Activated CD4-positive, alpha-beta memory T cell treated with anti-CD3 and anti-CD28 coated beads for 36 hours (primary cell): Measurements from ENCODE around the gene IQCH. TPM values are rescaled to one million over a fixed set of nuclear protein-coding genes. Genes with fewer than 3 reads are reported as not detected.
"Not testable (repeated sequence)": the region's sequence is repeated elsewhere in the genome, so short reads cannot be mapped to it uniquely, and the experiment has no call there.

ENCODE experiments used
- CTCF ChIA-PET: fragments of 350-600 bp; sonication (Branson Sonifier 250); formaldehyde crosslinking; loops from one replicate; lab custom pipeline; 2021; ENCODE audit warnings: antibody characterized with exemption, inconsistent platforms; lab: Charles Lee
- POLR2A ChIA-PET: fragments of 350-600 bp; sonication (Branson Sonifier 250); formaldehyde crosslinking; loops from one replicate; lab custom pipeline; 2021; ENCODE audit warnings: antibody characterized with exemption; lab: Charles Lee
- DNase-seq: peaks from one replicate; pipeline ENCODE4 v3.0.0-alpha.2; 2020
- H3K27ac Mint-ChIP-seq: one replicate; pipeline ENCODE4 v1.8.0; 2021; ENCODE audit warnings: mixed read lengths
- H3K27me3 Mint-ChIP-seq: one replicate; pipeline ENCODE4 v1.8.0; 2021; ENCODE audit warnings: mixed read lengths
- H3K36me3 Mint-ChIP-seq: one replicate; pipeline ENCODE4 v1.8.0; 2021; ENCODE audit warnings: mixed read lengths
- H3K4me1 Mint-ChIP-seq: one replicate; pipeline ENCODE4 v1.8.0; 2021; ENCODE audit warnings: low read depth, mixed read lengths
- H3K4me3 Mint-ChIP-seq: one replicate; pipeline ENCODE4 v1.8.0; 2021; ENCODE audit warnings: mild to moderate bottlenecking, mixed read lengths
- H3K9me3 Mint-ChIP-seq: one replicate; pipeline ENCODE4 v1.8.0; 2021; ENCODE audit warnings: mixed read lengths
- intact Hi-C: fragments of 100-400 bp; cut with micrococcal nuclease; formaldehyde crosslinking; loops from one replicate; pipeline ENCODE4 v1.15.1; 2023
- total RNA-seq, 2 experiments: library from RNA; stranded (reverse); gene quantifications; one replicate each; pipeline ENCODE4 v1.2.3, GENCODE V29; 2021

The IQCH gene
- total RNA-seq, 2 experiments from 2014 or later, result 1.6 to 2.8 TPM

DNA sequence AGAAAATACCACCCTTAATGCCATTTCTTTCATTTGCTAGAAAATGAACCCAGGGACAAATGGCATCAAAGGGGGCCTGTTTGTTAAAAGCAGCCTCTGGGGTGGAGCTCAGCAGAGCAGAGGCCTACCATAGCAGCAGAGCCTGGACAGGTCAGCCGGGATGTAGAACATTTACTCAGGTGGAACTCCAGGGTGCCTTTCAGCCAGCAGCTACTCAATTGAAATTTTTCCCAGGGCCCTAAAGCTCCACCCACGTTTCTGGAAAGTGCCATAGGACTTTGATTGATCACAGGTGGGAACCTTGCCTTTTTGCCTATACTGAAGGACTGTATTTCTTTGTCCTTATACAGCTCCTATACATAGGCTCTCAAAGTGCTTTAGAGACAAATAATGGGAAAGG, 191.9 kb downstream of the IQCH start:
- no peak overlapping the region for H3K4me3 Mint-ChIP-seq
- POLR2A ChIA-PET, result no interaction called here
- H3K4me1 Mint-ChIP-seq, result no peaks in the 10 kb centered on the region

GRCh38 chr15:67448372-67448771, 193.8 kb downstream of the IQCH start:
- DNase-seq, H3K27me3 Mint-ChIP-seq, intact Hi-C loops, CTCF ChIA-PET, H3K4me1 Mint-ChIP-seq, POLR2A ChIA-PET, H3K36me3 Mint-ChIP-seq, H3K27ac Mint-ChIP-seq, H3K4me3 Mint-ChIP-seq, H3K9me3 Mint-ChIP-seq: not testable (repeated sequence)

More for the DNA sequence above, 191.9 kb downstream of the IQCH start:
- CTCF ChIA-PET, result interaction anchor here (0.6 to 1.0 kb wide), 2 partner anchors 10 to 22 kb away, joined by 4 to 6 read pairs; no protein-coding TSS in a partner anchor
- Mint-ChIP-seq H3K27ac (no peak overlapping the region), H3K9me3 (peaks cover 3% of the 10 kb centered on the region), H3K36me3 (no peaks in the 10 kb centered on the region), H3K27me3 (no peaks in the 10 kb centered on the region)
- DNase-seq, result no peak
- intact Hi-C loops, result no loop called here

DNA sequence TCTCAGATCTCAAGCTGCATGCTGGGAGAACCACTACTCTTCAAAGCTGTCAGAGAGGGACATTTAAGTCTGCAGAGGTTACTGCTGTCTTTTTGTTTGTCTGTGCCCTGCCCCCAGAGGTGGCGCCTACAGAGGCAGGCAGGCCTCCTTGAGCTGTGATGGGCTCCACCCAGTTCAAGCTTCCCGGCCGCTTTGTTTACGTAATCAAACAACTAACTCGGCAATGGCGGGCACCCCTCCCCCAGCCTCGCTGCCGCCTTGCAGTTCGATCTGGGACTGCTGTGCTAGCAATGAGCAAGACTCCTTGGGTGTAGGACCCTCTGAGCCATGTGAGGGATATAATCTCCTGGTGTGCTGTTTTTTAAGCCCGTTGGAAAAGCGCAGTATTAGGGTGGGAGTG, 199.1 kb downstream of the IQCH start:
- H3K4me3 Mint-ChIP-seq, POLR2A ChIA-PET, intact Hi-C loops, CTCF ChIA-PET, H3K4me1 Mint-ChIP-seq, DNase-seq, H3K27me3 Mint-ChIP-seq, H3K36me3 Mint-ChIP-seq, H3K9me3 Mint-ChIP-seq, H3K27ac Mint-ChIP-seq: not testable (repeated sequence)

DNA sequence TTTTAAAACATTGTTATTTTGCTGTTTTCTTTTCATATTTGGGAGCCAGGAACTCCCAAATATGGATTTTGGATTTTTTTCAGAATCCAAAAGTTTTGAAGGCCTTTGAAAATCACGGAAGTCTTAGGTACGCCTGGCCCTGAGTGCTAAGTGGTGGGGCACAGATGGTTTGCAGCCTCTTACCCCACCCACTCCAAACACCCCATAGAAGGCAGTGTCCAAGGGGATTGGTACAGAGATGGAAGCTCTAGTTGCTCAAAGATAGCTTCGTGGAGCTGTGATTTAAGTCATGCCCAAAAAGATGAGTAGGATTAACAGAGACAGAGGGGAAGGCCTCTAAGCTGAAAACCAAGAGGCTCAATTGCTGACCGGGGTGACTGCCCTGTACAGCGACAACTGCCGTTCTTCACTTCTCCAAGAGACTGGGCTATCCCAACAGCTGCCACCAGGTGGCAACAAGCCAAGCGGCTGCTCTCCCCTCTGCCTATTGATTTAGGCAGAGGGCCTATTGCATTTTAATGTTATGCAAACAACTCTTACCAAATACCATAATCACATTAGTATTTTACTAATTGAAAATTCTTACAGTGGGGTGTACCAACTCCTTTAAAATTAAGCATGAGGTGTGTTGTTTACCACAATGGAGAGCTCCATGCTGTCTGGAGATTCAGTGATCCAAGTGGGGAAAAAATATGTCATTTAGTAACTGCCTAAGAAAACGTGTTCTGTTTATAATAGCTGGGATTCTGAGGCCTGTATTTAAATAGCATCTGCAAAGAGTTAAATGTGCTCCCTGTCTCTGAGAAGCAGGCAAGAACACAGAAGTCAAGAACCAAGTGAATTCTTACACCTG, 202.3 kb downstream of the IQCH start:
- no peaks in the 10 kb centered on the region for H3K36me3 Mint-ChIP-seq
- no peaks in the 10 kb centered on the region for H3K9me3 Mint-ChIP-seq
- H3K27me3 Mint-ChIP-seq, result peaks cover 3% of the 10 kb centered on the region
- H3K27ac Mint-ChIP-seq, result no peak overlapping the region
- DNase-seq, result peak; percentile 87
- H3K4me3 Mint-ChIP-seq, result no peak overlapping the region
- CTCF ChIA-PET, result interaction anchor here (0.5 to 6.4 kb wide), 35 partner anchors 9 to 510 kb away, joined by 3 to 104 read pairs (median 4); partner anchors contain the start of gene C15orf61
- intact Hi-C loops, result loop anchor here (1.0 kb wide), 1 partner anchor 379 kb away; no protein-coding TSS in a partner anchor
- peaks cover 2% of the 10 kb centered on the region for H3K4me1 Mint-ChIP-seq
- POLR2A ChIA-PET, result interaction anchor here (1.0 kb wide), 1 partner anchor 10 kb away, joined by 3 read pairs; no protein-coding TSS in a partner anchor

GRCh38 chr15:67458331-67459029, 203.9 kb downstream of the IQCH start:
- no peaks in the 10 kb centered on the region for H3K36me3 Mint-ChIP-seq
- H3K4me3 Mint-ChIP-seq, result no peak overlapping the region
- intact Hi-C loops, result no loop called here
- no peaks in the 10 kb centered on the region for H3K9me3 Mint-ChIP-seq
- DNase-seq, result no peak
- peaks cover 2% of the 10 kb centered on the region for H3K4me1 Mint-ChIP-seq
- peaks cover 3% of the 10 kb centered on the region for H3K27me3 Mint-ChIP-seq
- H3K27ac Mint-ChIP-seq, result no peak overlapping the region
- ChIA-PET CTCF (interaction anchor here (0.6 to 6.4 kb wide), 14 partner anchors 8 to 381 kb away, joined by 3 to 104 read pairs (median 4); partner anchors contain the start of genes C15orf61 and RNU6-1), POLR2A (no interaction called here)

DNA sequence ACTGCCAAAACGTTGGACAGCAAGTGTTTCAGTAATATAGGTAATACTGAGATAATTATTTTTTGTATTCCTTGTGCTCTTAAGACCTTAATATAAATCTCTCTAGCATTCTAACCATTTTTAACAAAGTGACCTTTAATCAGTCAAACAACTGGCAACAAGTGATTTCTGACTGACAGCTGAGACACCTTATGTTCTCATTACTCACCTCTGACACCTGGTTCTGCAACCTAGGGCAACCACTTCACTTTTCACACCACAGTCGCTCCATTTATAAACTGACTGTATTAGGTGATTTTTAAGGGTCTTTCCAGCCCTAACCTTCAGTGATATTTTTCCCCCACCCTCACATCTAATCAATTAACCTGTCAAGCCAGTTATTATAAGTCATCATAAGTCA, 205.9 kb downstream of the IQCH start:
- CTCF ChIA-PET, result interaction anchor here (6.4 kb wide), 1 partner anchor 376 kb away, joined by 104 read pairs; no protein-coding TSS in a partner anchor
- intact Hi-C loops, result no loop called here
- no peak overlapping the region for H3K27ac Mint-ChIP-seq
- DNase-seq, result no peak
- POLR2A ChIA-PET, result no interaction called here
- no peaks in the 10 kb centered on the region for H3K36me3 Mint-ChIP-seq
- no peaks in the 10 kb centered on the region for H3K9me3 Mint-ChIP-seq
- H3K27me3 Mint-ChIP-seq, result peaks cover 3% of the 10 kb centered on the region
- no peak overlapping the region for H3K4me3 Mint-ChIP-seq
- peaks cover 2% of the 10 kb centered on the region for H3K4me1 Mint-ChIP-seq

DNA sequence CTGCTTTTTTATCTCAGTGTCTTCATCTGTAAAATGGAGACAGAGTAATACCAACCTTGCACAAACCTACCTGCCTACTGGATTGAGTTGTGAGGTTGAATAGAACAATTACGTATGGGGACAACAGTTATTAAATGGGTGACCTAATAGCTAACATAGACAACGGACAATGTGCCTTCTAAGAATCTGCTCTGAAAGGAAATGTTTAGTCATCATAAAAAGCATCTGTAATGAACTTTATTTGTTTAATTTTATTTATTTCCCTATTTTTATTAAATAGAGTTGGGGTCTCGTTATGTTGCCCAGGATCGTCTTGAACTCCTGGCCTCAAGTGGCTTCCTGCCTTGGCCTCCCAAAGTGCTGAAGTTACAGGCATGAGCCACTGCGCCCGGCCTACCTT, 207.1 kb downstream of the IQCH start:
- intact Hi-C loops, result no loop called here
- no peak for DNase-seq
- CTCF ChIA-PET, result interaction anchor here (1.9 kb wide), 1 partner anchor 374 kb away, joined by 6 read pairs; no protein-coding TSS in a partner anchor
- Mint-ChIP-seq H3K4me3 (no peak overlapping the region), H3K9me3 (no peaks in the 10 kb centered on the region), H3K36me3 (no peaks in the 10 kb centered on the region), H3K27ac (no peak overlapping the region), H3K27me3 (no peaks in the 10 kb centered on the region), H3K4me1 (peaks cover under 1% of the 10 kb centered on the region)
- POLR2A ChIA-PET, result no interaction called here

GRCh38 chr15:67462875-67463274, 208.3 kb downstream of the IQCH start:
- POLR2A ChIA-PET, result no interaction called here
- Mint-ChIP-seq H3K27me3 (no peaks in the 10 kb centered on the region), H3K9me3 (no peaks in the 10 kb centered on the region), H3K4me3 (no peak overlapping the region), H3K4me1 (no peaks in the 10 kb centered on the region), H3K36me3 (no peaks in the 10 kb centered on the region), H3K27ac (no peak overlapping the region)
- no peak for DNase-seq
- CTCF ChIA-PET, result interaction anchor here (1.9 kb wide), 1 partner anchor 373 kb away, joined by 6 read pairs; no protein-coding TSS in a partner anchor
- intact Hi-C loops, result no loop called here

- no peak for DNase-seq
- no peak overlapping the region for H3K27ac Mint-ChIP-seq
- no peak overlapping the region for H3K4me3 Mint-ChIP-seq
- CTCF ChIA-PET, result interaction anchor here (1.9 kb wide), 1 partner anchor 373 kb away, joined by 6 read pairs; no protein-coding TSS in a partner anchor
- H3K27me3 Mint-ChIP-seq, result no peaks in the 10 kb centered on the region
- POLR2A ChIA-PET, result no interaction called here
- intact Hi-C loops, result no loop called here
- no peaks in the 10 kb centered on the region for H3K36me3 Mint-ChIP-seq
- H3K4me1 Mint-ChIP-seq, result no peaks in the 10 kb centered on the region
- H3K9me3 Mint-ChIP-seq, result no peaks in the 10 kb centered on the region
These were observed 208.9 kb downstream of the IQCH start for GRCh38 chr15:67463488-67463887.

DNA sequence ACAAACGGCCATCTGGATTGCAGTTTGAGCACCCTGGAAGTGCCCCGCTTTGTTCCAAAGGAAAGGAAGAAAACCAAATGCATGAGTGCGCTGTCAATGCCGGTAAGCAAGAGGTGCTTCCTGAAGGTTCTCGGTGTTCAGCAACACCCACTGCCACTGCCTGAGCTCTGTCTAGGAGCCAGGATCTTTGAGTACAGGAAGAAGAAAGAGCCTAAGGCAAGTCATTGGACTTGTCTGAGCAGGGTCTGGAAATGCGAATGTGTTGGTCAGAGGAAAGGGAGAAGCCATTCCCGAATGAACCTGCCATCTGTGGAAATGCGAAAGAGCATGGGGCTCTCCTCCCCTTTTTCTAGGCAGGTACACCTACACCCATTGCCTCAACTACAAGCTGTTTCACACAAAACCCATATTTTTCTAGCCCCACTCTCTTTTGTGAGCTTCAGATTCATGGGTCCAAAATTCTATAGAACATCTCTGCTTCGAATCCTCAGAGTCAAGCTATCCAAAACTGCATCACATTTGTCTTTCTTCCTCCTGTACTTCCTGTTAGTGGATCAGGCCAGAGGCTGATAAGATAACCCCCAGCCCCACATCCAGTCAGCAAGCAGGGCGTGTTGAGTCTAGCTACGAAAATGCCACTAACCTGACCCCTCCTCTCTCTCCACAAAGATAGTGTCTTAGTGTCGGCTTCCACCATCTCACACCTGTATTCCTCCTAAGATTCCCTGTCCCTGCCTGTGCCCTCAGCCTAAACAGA, 210.8 kb downstream of the IQCH start:
- Mint-ChIP-seq H3K27me3 (no peaks in the 10 kb centered on the region), H3K27ac (no peak overlapping the region), H3K36me3 (no peaks in the 10 kb centered on the region), H3K9me3 (no peaks in the 10 kb centered on the region), H3K4me3 (no peak overlapping the region), H3K4me1 (no peaks in the 10 kb centered on the region)
- intact Hi-C loops, result no loop called here
- ChIA-PET CTCF (interaction anchor here (1.6 to 3.8 kb wide), 2 partner anchors 8 to 370 kb away, joined by 5 to 22 read pairs; no protein-coding TSS in a partner anchor), POLR2A (no interaction called here)
- DNase-seq, result no peak

DNA sequence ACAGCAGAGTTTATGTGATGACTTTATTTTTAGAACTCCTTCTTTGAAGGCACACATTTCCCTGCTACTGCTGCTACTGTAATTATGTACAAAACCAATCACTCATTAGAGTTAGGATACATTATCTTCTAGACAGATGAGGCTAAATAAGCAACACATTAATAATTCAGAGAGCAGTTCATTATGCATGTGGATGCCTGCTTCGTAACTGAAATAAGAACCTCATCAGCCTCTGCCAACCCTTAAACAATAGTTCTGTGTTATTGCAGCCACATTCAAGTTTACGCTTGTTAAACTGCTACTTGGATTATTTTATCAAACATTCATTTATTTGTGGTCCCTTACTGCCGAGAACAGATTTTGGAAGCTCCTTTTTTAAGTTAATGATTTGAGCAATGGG, 213.8 kb downstream of the IQCH start:
- no peaks in the 10 kb centered on the region for H3K36me3 Mint-ChIP-seq
- no peak for DNase-seq
- CTCF ChIA-PET, result interaction anchor here (0.6 to 3.8 kb wide), 4 partner anchors 11 to 1057 kb away, joined by 3 to 22 read pairs (median 6); no protein-coding TSS in a partner anchor
- POLR2A ChIA-PET, result no interaction called here
- H3K9me3 Mint-ChIP-seq, result no peaks in the 10 kb centered on the region
- no peaks in the 10 kb centered on the region for H3K4me1 Mint-ChIP-seq
- H3K27ac Mint-ChIP-seq, result no peak overlapping the region
- H3K4me3 Mint-ChIP-seq, result no peak overlapping the region
- H3K27me3 Mint-ChIP-seq, result no peaks in the 10 kb centered on the region
- intact Hi-C loops, result no loop called here
